SK-N-SH treated with all-trans-retinoic acid at 6 μM for 48 hours (cell line): ENCODE data around the gene C1QTNF3.
"Not testable (repeated sequence)": the region's sequence is repeated elsewhere in the genome, so short reads cannot be mapped to it uniquely, and the experiment has no call there.

ENCODE experiments used
- BACH2 ChIP-seq: fragments of 250-450 bp; sonication (Bioruptor Pico); IDR thresholded peaks from 2 replicates; pipeline ENCODE4 v1.9.0; 2021; ENCODE audit warnings: mild to moderate bottlenecking, borderline replicate concordance
- ESRRG ChIP-seq: fragments of 250-450 bp; sonication (Bioruptor Pico); IDR thresholded peaks from 2 replicates; pipeline ENCODE4 v1.6.1; 2021; ENCODE audit warnings: mild to moderate bottlenecking
- SNAI2 ChIP-seq: fragments of 250-450 bp; sonication (Bioruptor Pico); IDR thresholded peaks from 2 replicates; pipeline ENCODE4 v1.5.0; 2020; ENCODE audit warnings: mild to moderate bottlenecking, moderate library complexity
- ZNF70 ChIP-seq: fragments of 450-650 bp; formaldehyde crosslinking; IDR thresholded peaks from 2 replicates; pipeline ENCODE4 v1.5.0; 2020; ENCODE audit warnings: mild to moderate bottlenecking, moderate library complexity
- ZNF8 ChIP-seq: fragments of 450-650 bp; formaldehyde crosslinking; IDR thresholded peaks from 2 replicates; pipeline ENCODE4 v1.5.0; 2020; ENCODE audit warnings: mild to moderate bottlenecking, moderate library complexity
- TF ChIP-seq, protein P1 (sequence below): fragments of 250-450 bp; sonication (Bioruptor Pico); IDR thresholded peaks from 2 replicates; pipeline ENCODE4 v1.5.1; 2021; ENCODE audit warnings: mild to moderate bottlenecking, moderate library complexity

DNA sequence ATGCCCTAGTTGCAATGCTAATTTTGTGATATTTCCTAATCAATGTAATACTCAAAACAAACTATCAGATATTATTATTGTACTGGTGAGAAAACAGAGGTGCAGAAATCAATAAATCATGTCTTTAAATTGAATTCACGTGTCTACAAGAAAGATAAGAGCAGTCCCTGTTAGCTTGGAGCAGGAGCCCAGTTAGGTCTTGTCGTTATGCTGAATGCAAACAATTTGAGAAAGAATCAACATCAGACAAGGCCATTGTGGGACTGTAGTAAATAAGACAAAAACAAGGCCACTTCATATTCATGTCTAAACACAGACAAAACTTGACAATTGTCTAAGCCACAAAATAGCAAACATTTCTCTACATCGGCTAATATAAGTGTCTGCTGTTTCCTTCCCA lies 31.1 kb upstream of the C1QTNF3 start:
- not testable (repeated sequence) for TF ChIP-seq BACH2, SNAI2, ESRRG, ZNF8, ZNF70 (CRISPR knock-in tag)
- TF ChIP-seq, protein P1, sequence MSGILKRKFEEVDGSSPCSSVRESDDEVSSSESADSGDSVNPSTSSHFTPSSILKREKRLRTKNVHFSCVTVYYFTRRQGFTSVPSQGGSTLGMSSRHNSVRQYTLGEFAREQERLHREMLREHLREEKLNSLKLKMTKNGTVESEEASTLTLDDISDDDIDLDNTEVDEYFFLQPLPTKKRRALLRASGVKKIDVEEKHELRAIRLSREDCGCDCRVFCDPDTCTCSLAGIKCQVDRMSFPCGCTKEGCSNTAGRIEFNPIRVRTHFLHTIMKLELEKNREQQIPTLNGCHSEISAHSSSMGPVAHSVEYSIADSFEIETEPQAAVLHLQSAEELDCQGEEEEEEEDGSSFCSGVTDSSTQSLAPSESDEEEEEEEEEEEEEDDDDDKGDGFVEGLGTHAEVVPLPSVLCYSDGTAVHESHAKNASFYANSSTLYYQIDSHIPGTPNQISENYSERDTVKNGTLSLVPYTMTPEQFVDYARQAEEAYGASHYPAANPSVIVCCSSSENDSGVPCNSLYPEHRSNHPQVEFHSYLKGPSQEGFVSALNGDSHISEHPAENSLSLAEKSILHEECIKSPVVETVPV = not testable (repeated sequence)
